NB4 (cell line): ENCODE measurements around the gene TRIO.

ENCODE experiments used
- DNase-seq: peaks from one replicate; pipeline ENCODE4 v3.0.0; 2010; ENCODE audit warnings: low read depth
- H3K4me3 ChIP-seq: one replicate; pipeline ENCODE4 v1.5.1; 2011; ENCODE audit warnings: mild to moderate bottlenecking, low read depth, low read length, moderate library complexity
- CTCF ChIP-seq: IDR thresholded peaks from one replicate; pipeline ENCODE4 v1.5.1; 2012; ENCODE audit warnings: low read depth, low read length
- MAX ChIP-seq: IDR thresholded peaks from 2 replicates; pipeline ENCODE4 v1.6.1; 2011; ENCODE audit warnings: low read depth, low read length
- MYC ChIP-seq: IDR thresholded peaks from 2 replicates; pipeline ENCODE4 v1.6.1; 2011; ENCODE audit warnings: low read depth, low read length
- POLR2A ChIP-seq: IDR thresholded peaks from 2 replicates; pipeline ENCODE4 v1.6.1; 2011; ENCODE audit warnings: mild to moderate bottlenecking; ENCODE audit not compliant: insufficient read length; ENCODE audit errors: extremely low read depth

The TRIO gene

GRCh38 chr5:14557203-14557770 is 414.1 kb downstream of the TRIO start:
- no peak for DNase-seq
- H3K4me3 ChIP-seq: no peak overlapping the region
- TF ChIP-seq MAX (no peak), CTCF (no peak), POLR2A (no peak), MYC (no peak)

- TF ChIP-seq MAX (no peak), MYC (no peak), CTCF (no peak), POLR2A (no peak)
- H3K4me3 ChIP-seq: no peak overlapping the region
- peak; percentile 78 for DNase-seq
Measured at GRCh38 chr5:14557791-14558415, 414.8 kb downstream of the TRIO start.
